ENCODE data around the gene TEX101.

The TEX101 gene

GRCh38 chr19:43452582-43452981 is 37.9 kb downstream of the TEX101 start:
- DNase-seq, result no peak

GRCh38 chr19:43454031-43454430 is 39.3 kb downstream of the TEX101 start:
- no peak for DNase-seq

GRCh38 chr19:43455321-43456113 is 40.8 kb downstream of the TEX101 start:
- no peak for DNase-seq

GRCh38 chr19:43457809-43458208 is 43.1 kb downstream of the TEX101 start:
- DNase-seq, result no peak

GRCh38 chr19:43460362-43461016 is 45.8 kb downstream of the TEX101 start:
- no peak for DNase-seq

GRCh38 chr19:43461303-43461702 is 46.6 kb downstream of the TEX101 start:
- no peak for DNase-seq

- no peak for DNase-seq
These were observed 47.7 kb downstream of the TEX101 start for GRCh38 chr19:43462383-43462782.

GRCh38 chr19:43462785-43463380 is 48.2 kb downstream of the TEX101 start:
- DNase-seq, result peak; percentile 34

GRCh38 chr19:43463381-43464133 is 48.9 kb downstream of the TEX101 start:
- DNase-seq, result no peak

GRCh38 chr19:43464134-43464775 is 49.6 kb downstream of the TEX101 start:
- DNase-seq, result no peak

GRCh38 chr19:43465468-43466120 is 50.9 kb downstream of the TEX101 start, which contains the start of gene LYPD3:
TSS of gene LYPD3 (minus strand) at chr19:43465608. CDS start at chr19:43465571, 37 bp downstream.
- no peak for DNase-seq

GRCh38 chr19:43466793-43467192 is 52.1 kb downstream of the TEX101 start:
- DNase-seq, result no peak

GRCh38 chr19:43467276-43467675 is 52.6 kb downstream of the TEX101 start:
- DNase-seq, result no peak

- DNase-seq, result no peak
These were observed 53.0 kb downstream of the TEX101 start for GRCh38 chr19:43467730-43468129.

Data from NCI-H510A treated with DMSO at 0.1 percent for 48 hours (cell line).